Pancreas (tissue), 10 donors: ENCODE data around the gene AP3D1. TPM values are rescaled to one million over a fixed set of nuclear protein-coding genes. Genes with fewer than 3 reads are reported as not detected.

Experiments used
- ATAC-seq, 4 donors: fragments of 200-7000 bp; cut with Tn5 transposase; one replicate each; pipeline versions ENCODE4 v1.8.0 to v1.9.1; 2020; ENCODE audit warnings: mild to moderate bottlenecking in 4 of 4, moderate library complexity in 4 of 4
- DNase-seq, 6 donors: peaks; one replicate each; pipeline ENCODE4 v3.0.0-alpha.2; 2020
- FAIRE-seq: peaks from 2 replicates; lab custom pipeline; 2012; peaks lifted over from hg19 to GRCh38; lab: Jason Lieb, UNC
- H3K27ac ChIP-seq, 4 donors: fragments of 200-600 bp; sonication (generic); 1 replicate in 3 of 4; 2 replicates in 1 of 4; pipeline versions ENCODE4 v1.5.0 to v1.8.0; 2020
- H3K27me3 ChIP-seq, 4 donors: fragments of 200-600 bp; one replicate each; pipeline ENCODE4 v1.8.0; 2021
- H3K36me3 ChIP-seq, 3 donors: fragments of 200-600 bp; sonication (generic) in 1 of 3; one replicate each; pipeline versions ENCODE4 v1.5.0 to v1.8.0; 2020 to 2021
- H3K4me1 ChIP-seq, 3 donors: fragments of 200-600 bp; one replicate each; pipeline ENCODE4 v1.8.0; 2021
- H3K4me3 ChIP-seq, 4 donors: fragments of 200-600 bp; sonication (generic) in 2 of 4; one replicate each; pipeline versions ENCODE4 v1.5.0 to v1.8.0; 2020 to 2021
- H3K9me3 ChIP-seq, 4 donors: fragments of 200-600 bp; one replicate each; pipeline ENCODE4 v1.8.0; 2021
- WGBS, 2 donors: extraction: QIAGEN DNeasy Blood & Tissue Kit; methylation state at CpG; one replicate each; pipeline ENCODE4 v1.1.7; 2013; 5-methylcytosine and 5-hydroxymethylcytosine counted together
- intact Hi-C, 3 donors: fragments of 100-400 bp; cut with DNase I; formaldehyde crosslinking; loops; one replicate each; pipeline versions ENCODE4 v1.11.1 to v1.14.2; 2022
- polyA plus RNA-seq, 2 donors: library from polyadenylated mRNA; stranded (reverse); fragments of 200-250 nt; gene quantifications; one replicate each; pipeline ENCODE4 v1.2.3, GENCODE V29; 2013
- total RNA-seq, 6 donors: library from RNA; stranded (reverse); fragmentation: NEBNext Ultra II Directional in 4 of 6; extraction: Animal tissue kit (Norgen Biotek cat#: 25700) in 4 of 6; gene quantifications; one replicate each; pipeline versions ENCODE4 v1.2.1 to v1.2.4, GENCODE V29; 2021 to 2023
- TF ChIP-seq, protein P1 (sequence below), 4 donors: fragments of 200-600 bp; sonication (generic) in 3 of 4; IDR thresholded peaks; one replicate each; pipeline versions ENCODE4 v1.5.0 to v1.8.0; 2021; ENCODE audit warnings: antibody characterized with exemption in 4 of 4
- donor health status: healthy with polysubstance abuse.
- donor health status: DM: no; HTN: no; CAD: no; lungs with moderate emphysema.
- donor health status: DM: no; HTN: no; CAD: no.
- donor health status: control.
- donor health status: control.
- donor health status: Bipolar disorder and iron deficiency.
- donor health status: DM: yes; HTN: yes; CAD: no.
- donor health status: DM: no; HTN: no; CAD: no.
- donor health status: DM: no; HTN: no; CAD: no.
- donor health status: DM: yes; HTN: yes; CAD: no.

The AP3D1 gene
- total and polyA plus RNA-seq, 8 donors, result 75.2 to 105 (median 88.0) TPM

DNA sequence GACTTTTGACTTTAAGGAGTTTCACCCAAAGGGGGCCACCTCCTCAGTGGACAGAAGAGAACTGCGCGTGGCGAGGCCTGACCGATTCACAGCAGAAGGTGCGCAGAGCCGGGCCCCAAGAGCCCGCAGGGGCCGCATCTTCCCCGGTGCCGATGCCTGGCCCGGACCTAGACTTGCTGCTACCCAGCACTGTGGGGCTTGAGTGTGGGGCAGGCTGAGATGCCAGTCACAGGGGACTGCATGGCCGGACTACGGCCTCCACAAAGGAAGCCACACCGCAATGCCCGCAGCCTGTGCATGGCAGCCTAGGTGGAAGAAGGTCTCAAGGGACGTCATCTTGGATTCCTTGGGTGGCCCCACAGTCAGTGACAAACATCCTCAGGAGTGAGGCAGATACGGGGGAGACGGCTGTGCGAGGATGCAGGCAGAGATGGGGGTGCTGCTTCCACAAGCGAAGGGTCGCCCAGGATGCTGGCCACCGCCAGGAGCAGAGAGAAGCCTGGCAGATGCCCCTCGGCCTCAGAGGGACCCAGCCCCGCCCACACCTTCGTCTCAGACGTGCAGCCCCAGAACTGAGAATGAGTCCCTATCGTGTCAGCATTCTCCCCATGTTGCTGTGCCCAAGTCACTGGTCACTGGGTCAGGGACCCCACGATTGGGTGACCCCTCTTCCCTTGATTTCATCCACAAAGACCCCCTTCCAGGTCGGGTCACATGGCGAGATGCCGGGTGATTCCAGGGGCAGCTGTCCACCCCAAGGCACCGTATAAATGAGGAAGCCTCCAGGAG is 72.1 kb downstream of the AP3D1 start:
- Histone ChIP-seq H3K27me3 (no peaks in the 10 kb centered on the region), H3K36me3 (peaks cover 0 to 22% (median 0%) of the 10 kb centered on the region in 3 donors), H3K9me3 (no peaks in the 10 kb centered on the region), H3K4me3 (no peak overlapping the region), H3K27ac (no peak overlapping the region), H3K4me1 (no peaks in the 10 kb centered on the region)
- ATAC-seq (no peak), DNase-seq (no peak), FAIRE-seq (no peak)
- 93 to 94% methylated on average over 32 of the region's 32 CpGs for WGBS, 2 donors
- intact Hi-C loops, result loop anchor here in 1 of 3 donors (10.0 kb wide), 1 partner anchor 184 kb away; no protein-coding TSS in a partner anchor
- TF ChIP-seq, protein P1, sequence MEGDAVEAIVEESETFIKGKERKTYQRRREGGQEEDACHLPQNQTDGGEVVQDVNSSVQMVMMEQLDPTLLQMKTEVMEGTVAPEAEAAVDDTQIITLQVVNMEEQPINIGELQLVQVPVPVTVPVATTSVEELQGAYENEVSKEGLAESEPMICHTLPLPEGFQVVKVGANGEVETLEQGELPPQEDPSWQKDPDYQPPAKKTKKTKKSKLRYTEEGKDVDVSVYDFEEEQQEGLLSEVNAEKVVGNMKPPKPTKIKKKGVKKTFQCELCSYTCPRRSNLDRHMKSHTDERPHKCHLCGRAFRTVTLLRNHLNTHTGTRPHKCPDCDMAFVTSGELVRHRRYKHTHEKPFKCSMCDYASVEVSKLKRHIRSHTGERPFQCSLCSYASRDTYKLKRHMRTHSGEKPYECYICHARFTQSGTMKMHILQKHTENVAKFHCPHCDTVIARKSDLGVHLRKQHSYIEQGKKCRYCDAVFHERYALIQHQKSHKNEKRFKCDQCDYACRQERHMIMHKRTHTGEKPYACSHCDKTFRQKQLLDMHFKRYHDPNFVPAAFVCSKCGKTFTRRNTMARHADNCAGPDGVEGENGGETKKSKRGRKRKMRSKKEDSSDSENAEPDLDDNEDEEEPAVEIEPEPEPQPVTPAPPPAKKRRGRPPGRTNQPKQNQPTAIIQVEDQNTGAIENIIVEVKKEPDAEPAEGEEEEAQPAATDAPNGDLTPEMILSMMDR (IDR thresholded peaks at IDR 0.05), result no peak

DNA sequence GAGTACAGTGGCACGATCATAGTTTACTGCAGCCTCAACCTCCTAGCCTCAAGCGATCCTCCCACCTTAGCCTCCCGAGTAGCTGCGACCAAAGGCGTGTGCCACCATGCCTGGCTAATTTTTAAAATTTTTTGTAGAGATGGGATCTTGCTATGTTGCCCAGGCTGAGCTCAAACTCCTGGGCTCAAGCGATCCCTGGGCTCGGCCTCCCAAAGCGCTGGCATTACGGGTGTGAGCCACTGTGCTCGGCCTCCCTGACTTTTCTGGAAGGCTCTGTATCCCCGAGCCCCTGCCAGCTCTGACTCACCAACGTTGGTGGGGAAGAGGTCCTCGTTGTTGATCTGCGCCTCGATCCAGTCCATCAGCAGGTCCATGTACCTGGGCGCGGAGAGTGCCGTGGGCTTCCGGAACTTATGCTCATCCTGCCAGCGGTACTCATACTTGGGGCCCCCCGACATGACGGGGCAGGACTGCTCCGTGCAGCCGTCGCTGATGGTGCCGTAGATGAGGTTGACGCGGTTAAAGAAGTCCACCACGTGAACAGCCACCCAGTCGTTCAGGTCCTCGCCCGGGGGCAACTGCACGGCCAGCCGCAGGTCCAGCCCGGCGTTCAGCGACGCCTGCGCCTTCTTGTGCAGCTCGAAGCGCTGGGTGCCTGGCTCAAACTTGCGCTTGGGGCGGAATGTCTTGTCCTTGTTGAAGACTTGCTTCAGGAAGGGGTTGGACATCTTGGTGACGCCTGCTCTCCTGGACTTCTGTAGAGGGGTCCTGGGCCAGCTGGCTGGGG is 73.3 kb downstream of the AP3D1 start:
- Histone ChIP-seq H3K27me3 (no peaks in the 10 kb centered on the region), H3K27ac (no peak overlapping the region), H3K4me3 (no peak overlapping the region), H3K4me1 (no peaks in the 10 kb centered on the region), H3K9me3 (no peaks in the 10 kb centered on the region), H3K36me3 (peaks cover 0 to 23% (median 0%) of the 10 kb centered on the region in 3 donors)
- FAIRE-seq (no peak), DNase-seq (no peak), ATAC-seq (no peak)
- intact Hi-C loops, result loop anchor here in 1 of 3 donors (10.0 kb wide), 1 partner anchor 183 kb away; no protein-coding TSS in a partner anchor
- WGBS, 2 donors, result 95 to 97% methylated on average over 44 of the region's 44 CpGs
- TF ChIP-seq, protein P1 (IDR thresholded peaks at IDR 0.05), result no peak

DNA sequence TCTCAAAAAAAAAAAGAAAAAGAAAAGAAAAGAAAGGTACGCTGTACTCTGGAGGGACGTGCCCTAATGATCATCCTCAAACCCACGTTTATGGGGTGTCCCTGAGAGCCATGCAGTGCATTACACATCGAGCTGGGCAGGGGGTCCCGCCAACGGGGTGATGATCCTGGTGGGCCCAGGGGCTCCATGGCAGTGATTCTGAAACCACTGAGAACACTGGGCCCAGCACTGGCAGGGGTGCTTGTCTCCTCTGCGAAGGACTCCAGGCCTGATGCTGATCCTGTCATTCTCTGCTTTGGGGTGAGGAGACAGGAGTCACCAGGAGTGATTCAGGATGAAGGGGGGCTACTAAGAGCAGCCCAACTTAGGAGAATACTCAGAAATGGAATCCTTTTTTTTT is 74.0 kb downstream of the AP3D1 start:
- Histone ChIP-seq H3K36me3 (peaks cover 0 to 26% (median 0%) of the 10 kb centered on the region in 3 donors), H3K4me3 (no peak overlapping the region), H3K9me3 (no peaks in the 10 kb centered on the region), H3K4me1 (no peaks in the 10 kb centered on the region), H3K27me3 (no peaks in the 10 kb centered on the region), H3K27ac (no peak overlapping the region)
- 91 to 92% methylated on average over 7 of the region's 7 CpGs for WGBS, 2 donors
- FAIRE-seq (no peak), ATAC-seq (no peak), DNase-seq (no peak)
- intact Hi-C loops, result loop anchor here in 1 of 3 donors (10.0 kb wide), 1 partner anchor 183 kb away; no protein-coding TSS in a partner anchor
- TF ChIP-seq, protein P1 (IDR thresholded peaks at IDR 0.05), result no peak

DNA sequence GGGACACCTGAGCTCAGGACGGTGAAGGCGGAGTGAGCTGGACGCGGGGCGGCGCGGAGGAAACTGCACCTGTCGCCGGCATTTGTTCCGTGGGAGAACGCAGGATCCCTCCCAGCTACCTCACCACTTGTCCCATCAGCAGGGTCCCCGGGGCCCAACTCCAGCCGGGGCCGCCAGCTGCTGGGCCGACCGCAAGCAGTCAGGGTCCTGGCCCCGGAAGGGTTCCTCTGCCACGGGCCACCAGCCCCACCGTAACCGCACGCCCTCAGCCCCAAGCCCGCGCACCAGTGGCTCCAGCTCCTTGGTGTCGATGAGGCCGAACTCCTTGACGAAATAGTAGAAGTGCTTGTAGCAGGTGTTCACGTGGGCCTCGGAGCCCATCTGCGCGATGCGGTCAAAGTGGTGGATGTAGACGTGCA is 74.8 kb downstream of the AP3D1 start:
- ATAC-seq (no peak), FAIRE-seq (no peak), DNase-seq (peak in 1 of 6 donors; percentile 21)
- Histone ChIP-seq H3K9me3 (no peaks in the 10 kb centered on the region), H3K4me3 (no peak overlapping the region), H3K36me3 (peaks cover 0 to 33% (median 0%) of the 10 kb centered on the region in 3 donors), H3K27ac (no peak overlapping the region), H3K4me1 (no peaks in the 10 kb centered on the region), H3K27me3 (no peaks in the 10 kb centered on the region)
- 96 to 97% methylated on average over 32 of the region's 32 CpGs for WGBS, 2 donors
- intact Hi-C loops, result loop anchor here in 1 of 3 donors (10.0 kb wide), 1 partner anchor 182 kb away; no protein-coding TSS in a partner anchor
- TF ChIP-seq, protein P1 (IDR thresholded peaks at IDR 0.05), result no peak
